ENCODE measurements around the gene KCNMA1. TPM values are rescaled to one million over a fixed set of nuclear protein-coding genes. Genes with fewer than 3 reads are reported as not detected.

Gene KCNMA1
- total RNA-seq, 1 experiment from 2014 or later = 0.70 TPM

- BruUV-seq (replicated peaks) = no TSS peak
- Histone ChIP-seq H4K20me1 (ENCODE audit: insufficient read depth) (no peaks in the 10 kb centered on the region), H3K4me2 (no peak overlapping the region), H2AFZ (no peak overlapping the region), H3K9me3 (ENCODE audit: insufficient read depth, low read depth) (no peaks in the 10 kb centered on the region), H3F3A (ENCODE audit: insufficient read depth, low read depth) (no peaks in the 10 kb centered on the region), H3K4me3 (no peak overlapping the region), H3K36me3 (ENCODE audit: low read depth) (no peaks in the 10 kb centered on the region), H3K79me2 (ENCODE audit: low read depth) (no peaks in the 10 kb centered on the region), H3K4me1 (replicated peaks; ENCODE audit: insufficient read depth) (no peaks in the 10 kb centered on the region), H3K27me3 (ENCODE audit: insufficient read depth, low read depth) (no peaks in the 10 kb centered on the region), H3K27ac (no peak overlapping the region), H3K9me2 (ENCODE audit: insufficient read depth) (no peaks in the 10 kb centered on the region)
- no peak for TF ChIP-seq EZH2 (IDR thresholded peaks at IDR 0.05; ENCODE audit: low read depth)
- no peak for DNase-seq
- intact Hi-C loops (cut with micrococcal nuclease; ENCODE audit: unreplicated experiment) = no loop called here
- POLR2A ChIA-PET (ENCODE audit: unreplicated experiment) = no interaction called here
- CTCF ChIA-PET = no interaction called here
Measured at GRCh38 chr10:77185696-77186095, 451.9 kb downstream of the KCNMA1 start.

- Histone ChIP-seq H4K20me1 (ENCODE audit: insufficient read depth) (no peaks in the 10 kb centered on the region), H2AFZ (no peak overlapping the region), H3F3A (ENCODE audit: insufficient read depth, low read depth) (no peaks in the 10 kb centered on the region), H3K27me3 (ENCODE audit: insufficient read depth, low read depth) (no peaks in the 10 kb centered on the region), H3K9me2 (ENCODE audit: insufficient read depth) (no peaks in the 10 kb centered on the region), H3K27ac (no peak overlapping the region), H3K36me3 (ENCODE audit: low read depth) (no peaks in the 10 kb centered on the region), H3K4me2 (no peak overlapping the region), H3K4me1 (replicated peaks; ENCODE audit: insufficient read depth) (peaks cover 14% of the 10 kb centered on the region), H3K4me3 (no peak overlapping the region), H3K79me2 (ENCODE audit: low read depth) (no peaks in the 10 kb centered on the region), H3K9me3 (ENCODE audit: insufficient read depth, low read depth) (no peaks in the 10 kb centered on the region)
- POLR2A ChIA-PET (ENCODE audit: unreplicated experiment) = no interaction called here
- CTCF ChIA-PET = no interaction called here
- no TSS peak for BruUV-seq (replicated peaks)
- intact Hi-C loops (cut with micrococcal nuclease; ENCODE audit: unreplicated experiment) = no loop called here
- DNase-seq = no peak
- TF ChIP-seq CTCF (conservative IDR thresholded peaks at IDR 0.05) = no peak
- no peak for TF ChIP-seq EZH2 (IDR thresholded peaks at IDR 0.05; ENCODE audit: low read depth)
Measured at GRCh38 chr10:77182803-77183202, 454.8 kb downstream of the KCNMA1 start.

GRCh38 chr10:77180794-77181193 is 456.8 kb downstream of the KCNMA1 start:
- POLR2A ChIA-PET (ENCODE audit: unreplicated experiment) = no interaction called here
- Histone ChIP-seq H3K4me3 (no peak overlapping the region), H2AFZ (no peak overlapping the region), H3K36me3 (ENCODE audit: low read depth) (no peaks in the 10 kb centered on the region), H3K79me2 (ENCODE audit: low read depth) (no peaks in the 10 kb centered on the region), H4K20me1 (ENCODE audit: insufficient read depth) (no peaks in the 10 kb centered on the region), H3K4me2 (no peak overlapping the region), H3K4me1 (replicated peaks; ENCODE audit: insufficient read depth) (peaks cover 14% of the 10 kb centered on the region), H3K27me3 (ENCODE audit: insufficient read depth, low read depth) (no peaks in the 10 kb centered on the region), H3K9me3 (ENCODE audit: insufficient read depth, low read depth) (no peaks in the 10 kb centered on the region), H3F3A (ENCODE audit: insufficient read depth, low read depth) (no peaks in the 10 kb centered on the region), H3K9me2 (ENCODE audit: insufficient read depth) (no peaks in the 10 kb centered on the region), H3K27ac (no peak overlapping the region)
- TF ChIP-seq EZH2 (IDR thresholded peaks at IDR 0.05; ENCODE audit: low read depth) = no peak
- no peak for TF ChIP-seq CTCF (conservative IDR thresholded peaks at IDR 0.05)
- intact Hi-C loops (cut with micrococcal nuclease; ENCODE audit: unreplicated experiment) = no loop called here
- BruUV-seq (replicated peaks) = no TSS peak
- CTCF ChIA-PET = interaction anchor here (0.6 kb wide), 1 partner anchor 336 kb away, joined by 3 read pairs; no protein-coding TSS in a partner anchor
- DNase-seq = no peak

GRCh38 chr10:77180104-77180503 is 457.5 kb downstream of the KCNMA1 start:
- H3K9me3 ChIP-seq (ENCODE audit: insufficient read depth, low read depth) = no peaks in the 10 kb centered on the region
- DNase-seq = no peak
- no TSS peak for BruUV-seq (replicated peaks)
- H3K36me3 ChIP-seq (ENCODE audit: low read depth) = no peaks in the 10 kb centered on the region
- no peak for TF ChIP-seq EZH2 (IDR thresholded peaks at IDR 0.05; ENCODE audit: low read depth)
- no peak for TF ChIP-seq CTCF (conservative IDR thresholded peaks at IDR 0.05)
- CTCF ChIA-PET = interaction anchor here (0.6 to 1.3 kb wide), 2 partner anchors 14 to 463 kb away, joined by 3 to 9 read pairs; no protein-coding TSS in a partner anchor
- no peak overlapping the region for H3K27ac ChIP-seq
- no peak overlapping the region for H3K4me2 ChIP-seq
- no peaks in the 10 kb centered on the region for H3F3A ChIP-seq (ENCODE audit: insufficient read depth, low read depth)
- H2AFZ ChIP-seq = no peak overlapping the region
- no peak overlapping the region for H3K4me3 ChIP-seq
- no peaks in the 10 kb centered on the region for H4K20me1 ChIP-seq (ENCODE audit: insufficient read depth)
- H3K79me2 ChIP-seq (ENCODE audit: low read depth) = no peaks in the 10 kb centered on the region
- H3K9me2 ChIP-seq (ENCODE audit: insufficient read depth) = no peaks in the 10 kb centered on the region
- H3K27me3 ChIP-seq (ENCODE audit: insufficient read depth, low read depth) = no peaks in the 10 kb centered on the region
- POLR2A ChIA-PET (ENCODE audit: unreplicated experiment) = no interaction called here
- H3K4me1 ChIP-seq (replicated peaks; ENCODE audit: insufficient read depth) = peaks cover 14% of the 10 kb centered on the region
- intact Hi-C loops (cut with micrococcal nuclease; ENCODE audit: unreplicated experiment) = no loop called here

Data from PC-9 (cell line).